GM18867 (cell line): ENCODE measurements around the gene CFAP20DC.
"Not testable (repeated sequence)": the region's sequence is repeated elsewhere in the genome, so short reads cannot be mapped to it uniquely, and the experiment has no call there.

ENCODE experiments used
- ATAC-seq: cut with Tn5 transposase; IDR thresholded peaks from one replicate; pipeline ENCODE4 v1.9.1; 2021; ENCODE audit warnings: mild to moderate bottlenecking, moderate library complexity; ENCODE audit not compliant: unreplicated experiment

CFAP20DC gene

GRCh38 chr3:58704745-58705144, 345.1 kb downstream of the CFAP20DC start:
- no peak for ATAC-seq

- ATAC-seq, result not testable (repeated sequence)
Measured at GRCh38 chr3:58704304-58704703, 345.5 kb downstream of the CFAP20DC start.

- no peak for ATAC-seq
Measured at GRCh38 chr3:58698246-58698645, 351.6 kb downstream of the CFAP20DC start.

- peak; percentile 66 for ATAC-seq
Measured at GRCh38 chr3:58697561-58697960, 352.3 kb downstream of the CFAP20DC start.

- ATAC-seq, result not testable (repeated sequence)
Measured at GRCh38 chr3:58696813-58697212, 353.0 kb downstream of the CFAP20DC start.

GRCh38 chr3:58696093-58696492, 353.7 kb downstream of the CFAP20DC start:
- ATAC-seq, result no peak

GRCh38 chr3:58695284-58695683, 354.5 kb downstream of the CFAP20DC start:
- ATAC-seq, result not testable (repeated sequence)

GRCh38 chr3:58693940-58694850, 355.6 kb downstream of the CFAP20DC start:
- peak; percentile 46 for ATAC-seq

GRCh38 chr3:58692484-58692883, 357.3 kb downstream of the CFAP20DC start:
- ATAC-seq, result no peak
